ENCODE results near the gene ITGB8.

ITGB8 gene

DNA sequence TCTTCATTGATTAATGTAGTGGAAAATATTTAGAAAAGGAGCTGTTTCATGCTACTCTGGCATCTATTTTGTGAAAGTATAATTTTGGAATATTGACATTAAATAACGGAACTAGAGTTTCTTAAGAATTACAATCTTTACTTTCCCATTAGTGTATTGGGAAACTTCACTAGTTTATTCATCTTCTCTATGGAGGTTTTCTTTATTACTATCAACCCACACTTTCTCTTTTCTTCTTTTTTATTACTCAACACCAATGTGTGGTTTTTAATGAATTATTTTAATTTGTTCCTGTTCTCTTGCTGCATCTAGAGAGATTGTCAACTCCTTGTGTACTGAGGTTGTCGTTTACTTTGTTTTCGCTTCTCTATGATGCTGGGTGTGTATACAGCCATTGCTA is 20.4 kb upstream of the ITGB8 start:
- Histone ChIP-seq H3K4me1 (ENCODE audit: control insufficient read depth, low read depth, low read length) (peaks cover 23% of the 10 kb centered on the region), H3K27ac (ENCODE audit: low read length) (no peak overlapping the region), H3K36me3 (ENCODE audit: control insufficient read depth, low read depth, low read length) (no peaks in the 10 kb centered on the region), H3K4me3 (ENCODE audit: low read length) (no peak overlapping the region), H3K27me3 (ENCODE audit: control insufficient read depth, insufficient read depth, low read length) (no peaks in the 10 kb centered on the region), H3K9me3 (ENCODE audit: control insufficient read depth, low read depth, low read length) (no peaks in the 10 kb centered on the region), H3K9ac (ENCODE audit: low read length) (no peak overlapping the region)

DNA sequence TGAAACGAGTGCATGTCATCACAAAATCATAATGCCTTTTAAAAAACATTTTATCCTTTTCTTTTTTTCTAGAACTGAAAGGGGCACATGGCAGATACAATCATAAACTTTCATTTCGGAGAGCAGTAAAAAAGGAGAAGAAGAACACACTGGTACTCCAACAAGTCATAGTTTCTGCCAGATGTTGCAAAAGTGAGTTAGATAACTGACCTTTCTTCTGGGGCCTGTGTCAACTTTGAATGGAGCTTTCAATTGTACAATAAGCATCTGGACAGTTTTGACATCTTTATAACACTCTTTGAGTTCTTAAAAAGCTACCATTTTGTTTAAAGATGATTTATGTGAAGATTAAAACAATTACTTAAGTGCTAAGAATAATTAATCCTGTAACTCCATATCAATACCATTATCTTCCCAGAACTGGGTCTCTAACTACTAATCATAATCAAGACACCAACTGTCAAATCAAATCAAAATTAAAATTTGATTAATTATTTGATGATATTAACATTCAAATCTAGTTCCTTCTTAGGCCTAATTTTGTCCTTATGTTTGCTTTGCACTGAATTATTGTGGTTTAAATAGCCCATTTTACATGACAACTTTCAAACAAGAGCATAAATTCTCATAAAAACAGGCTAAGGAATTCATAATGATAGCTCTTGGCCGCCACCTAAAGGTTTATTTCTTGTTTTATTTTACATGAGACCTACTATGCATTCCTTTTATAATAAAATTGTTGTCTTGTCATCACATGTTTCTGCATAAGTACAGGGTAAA is 19.5 kb upstream of the ITGB8 start:
- peaks cover 22% of the 10 kb centered on the region for H3K4me1 ChIP-seq (ENCODE audit: control insufficient read depth, low read depth, low read length)
- H3K36me3 ChIP-seq (ENCODE audit: control insufficient read depth, low read depth, low read length) = no peaks in the 10 kb centered on the region
- no peaks in the 10 kb centered on the region for H3K9me3 ChIP-seq (ENCODE audit: control insufficient read depth, low read depth, low read length)
- no peak overlapping the region for H3K4me3 ChIP-seq (ENCODE audit: low read length)
- H3K9ac ChIP-seq (ENCODE audit: low read length) = no peak overlapping the region
- H3K27me3 ChIP-seq (ENCODE audit: control insufficient read depth, insufficient read depth, low read length) = no peaks in the 10 kb centered on the region
- H3K27ac ChIP-seq (ENCODE audit: low read length) = no peak overlapping the region

DNA sequence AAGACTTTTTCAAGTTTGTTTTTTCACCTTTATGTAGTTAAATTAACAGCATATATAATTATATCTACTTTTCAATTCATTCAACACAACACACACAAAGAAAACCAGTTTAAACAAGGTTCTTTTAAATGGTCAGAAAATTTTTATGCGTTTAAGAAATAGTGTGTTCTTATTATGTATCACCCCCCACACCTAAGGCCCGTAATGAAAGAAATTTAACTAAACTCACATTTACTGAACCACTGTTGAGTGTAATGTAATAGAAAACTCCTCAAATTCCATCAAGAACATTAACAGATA is 19.0 kb upstream of the ITGB8 start:
- Histone ChIP-seq H3K9me3 (ENCODE audit: control insufficient read depth, low read depth, low read length) (no peaks in the 10 kb centered on the region), H3K27ac (ENCODE audit: low read length) (no peak overlapping the region), H3K4me3 (ENCODE audit: low read length) (no peak overlapping the region), H3K27me3 (ENCODE audit: control insufficient read depth, insufficient read depth, low read length) (no peaks in the 10 kb centered on the region), H3K36me3 (ENCODE audit: control insufficient read depth, low read depth, low read length) (no peaks in the 10 kb centered on the region), H3K9ac (ENCODE audit: low read length) (no peak overlapping the region), H3K4me1 (ENCODE audit: control insufficient read depth, low read depth, low read length) (peaks cover 17% of the 10 kb centered on the region)

DNA sequence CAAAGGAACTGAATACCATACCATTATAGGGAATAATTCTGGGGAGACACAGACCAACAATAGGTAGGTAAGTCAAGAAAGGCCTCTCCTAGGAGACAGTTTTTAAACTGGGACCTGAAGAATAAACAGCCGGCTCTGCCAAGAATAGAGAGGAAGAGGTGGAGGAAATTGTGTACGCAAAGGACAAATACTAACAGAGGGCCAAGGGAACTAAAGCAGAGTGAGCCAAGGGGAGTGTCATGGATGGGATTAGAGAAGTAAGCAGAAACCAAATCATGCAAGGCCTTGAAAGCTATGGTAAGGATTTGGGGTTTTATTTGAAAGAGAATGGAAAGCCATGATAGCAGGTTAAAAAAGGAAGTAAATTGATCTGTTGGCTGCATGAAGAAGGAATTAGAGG is 18.1 kb upstream of the ITGB8 start:
- H3K27ac ChIP-seq (ENCODE audit: low read length) = no peak overlapping the region
- no peaks in the 10 kb centered on the region for H3K27me3 ChIP-seq (ENCODE audit: control insufficient read depth, insufficient read depth, low read length)
- no peaks in the 10 kb centered on the region for H3K9me3 ChIP-seq (ENCODE audit: control insufficient read depth, low read depth, low read length)
- H3K4me3 ChIP-seq (ENCODE audit: low read length) = no peak overlapping the region
- no peaks in the 10 kb centered on the region for H3K36me3 ChIP-seq (ENCODE audit: control insufficient read depth, low read depth, low read length)
- no peak overlapping the region for H3K9ac ChIP-seq (ENCODE audit: low read length)
- peaks cover 8% of the 10 kb centered on the region for H3K4me1 ChIP-seq (ENCODE audit: control insufficient read depth, low read depth, low read length)

- Histone ChIP-seq H3K4me3 (ENCODE audit: low read length) (no peak overlapping the region), H3K36me3 (ENCODE audit: control insufficient read depth, low read depth, low read length) (no peaks in the 10 kb centered on the region), H3K9ac (ENCODE audit: low read length) (no peak overlapping the region), H3K4me1 (ENCODE audit: control insufficient read depth, low read depth, low read length) (no peaks in the 10 kb centered on the region), H3K27me3 (ENCODE audit: control insufficient read depth, insufficient read depth, low read length) (no peaks in the 10 kb centered on the region), H3K27ac (ENCODE audit: low read length) (no peak overlapping the region), H3K9me3 (ENCODE audit: control insufficient read depth, low read depth, low read length) (no peaks in the 10 kb centered on the region)
Observed at GRCh38 chr7:20313626-20314025, 17.1 kb upstream of the ITGB8 start.

GRCh38 chr7:20314198-20314597 is 16.5 kb upstream of the ITGB8 start:
- Histone ChIP-seq H3K36me3 (ENCODE audit: control insufficient read depth, low read depth, low read length) (no peaks in the 10 kb centered on the region), H3K27me3 (ENCODE audit: control insufficient read depth, insufficient read depth, low read length) (no peaks in the 10 kb centered on the region), H3K27ac (ENCODE audit: low read length) (no peak overlapping the region), H3K9ac (ENCODE audit: low read length) (no peak overlapping the region), H3K4me3 (ENCODE audit: low read length) (no peak overlapping the region), H3K4me1 (ENCODE audit: control insufficient read depth, low read depth, low read length) (no peaks in the 10 kb centered on the region), H3K9me3 (ENCODE audit: control insufficient read depth, low read depth, low read length) (no peaks in the 10 kb centered on the region)

- Histone ChIP-seq H3K36me3 (ENCODE audit: control insufficient read depth, low read depth, low read length) (no peaks in the 10 kb centered on the region), H3K27me3 (ENCODE audit: control insufficient read depth, insufficient read depth, low read length) (no peaks in the 10 kb centered on the region), H3K4me1 (ENCODE audit: control insufficient read depth, low read depth, low read length) (no peaks in the 10 kb centered on the region), H3K27ac (ENCODE audit: low read length) (no peak overlapping the region), H3K4me3 (ENCODE audit: low read length) (no peak overlapping the region), H3K9me3 (ENCODE audit: control insufficient read depth, low read depth, low read length) (no peaks in the 10 kb centered on the region), H3K9ac (ENCODE audit: low read length) (no peak overlapping the region)
Observed at GRCh38 chr7:20316706-20317105, 14.0 kb upstream of the ITGB8 start.

GRCh38 chr7:20317413-20317812 is 13.3 kb upstream of the ITGB8 start:
- Histone ChIP-seq H3K27ac (ENCODE audit: low read length) (no peak overlapping the region), H3K27me3 (ENCODE audit: control insufficient read depth, insufficient read depth, low read length) (no peaks in the 10 kb centered on the region), H3K36me3 (ENCODE audit: control insufficient read depth, low read depth, low read length) (no peaks in the 10 kb centered on the region), H3K4me3 (ENCODE audit: low read length) (no peak overlapping the region), H3K9ac (ENCODE audit: low read length) (no peak overlapping the region), H3K9me3 (ENCODE audit: control insufficient read depth, low read depth, low read length) (no peaks in the 10 kb centered on the region), H3K4me1 (ENCODE audit: control insufficient read depth, low read depth, low read length) (no peaks in the 10 kb centered on the region)

- no peaks in the 10 kb centered on the region for H3K27me3 ChIP-seq (ENCODE audit: control insufficient read depth, insufficient read depth, low read length)
- H3K4me3 ChIP-seq (ENCODE audit: low read length) = no peak overlapping the region
- H3K27ac ChIP-seq (ENCODE audit: low read length) = no peak overlapping the region
- no peaks in the 10 kb centered on the region for H3K9me3 ChIP-seq (ENCODE audit: control insufficient read depth, low read depth, low read length)
- H3K4me1 ChIP-seq (ENCODE audit: control insufficient read depth, low read depth, low read length) = no peaks in the 10 kb centered on the region
- no peak overlapping the region for H3K9ac ChIP-seq (ENCODE audit: low read length)
- no peaks in the 10 kb centered on the region for H3K36me3 ChIP-seq (ENCODE audit: control insufficient read depth, low read depth, low read length)
Observed at GRCh38 chr7:20318933-20319332, 11.8 kb upstream of the ITGB8 start.

- no peaks in the 10 kb centered on the region for H3K27me3 ChIP-seq (ENCODE audit: control insufficient read depth, insufficient read depth, low read length)
- no peaks in the 10 kb centered on the region for H3K4me1 ChIP-seq (ENCODE audit: control insufficient read depth, low read depth, low read length)
- H3K27ac ChIP-seq (ENCODE audit: low read length) = no peak overlapping the region
- H3K4me3 ChIP-seq (ENCODE audit: low read length) = no peak overlapping the region
- no peaks in the 10 kb centered on the region for H3K36me3 ChIP-seq (ENCODE audit: control insufficient read depth, low read depth, low read length)
- no peak overlapping the region for H3K9ac ChIP-seq (ENCODE audit: low read length)
- H3K9me3 ChIP-seq (ENCODE audit: control insufficient read depth, low read depth, low read length) = no peaks in the 10 kb centered on the region
Observed at GRCh38 chr7:20320322-20320721, 10.4 kb upstream of the ITGB8 start.

DNA sequence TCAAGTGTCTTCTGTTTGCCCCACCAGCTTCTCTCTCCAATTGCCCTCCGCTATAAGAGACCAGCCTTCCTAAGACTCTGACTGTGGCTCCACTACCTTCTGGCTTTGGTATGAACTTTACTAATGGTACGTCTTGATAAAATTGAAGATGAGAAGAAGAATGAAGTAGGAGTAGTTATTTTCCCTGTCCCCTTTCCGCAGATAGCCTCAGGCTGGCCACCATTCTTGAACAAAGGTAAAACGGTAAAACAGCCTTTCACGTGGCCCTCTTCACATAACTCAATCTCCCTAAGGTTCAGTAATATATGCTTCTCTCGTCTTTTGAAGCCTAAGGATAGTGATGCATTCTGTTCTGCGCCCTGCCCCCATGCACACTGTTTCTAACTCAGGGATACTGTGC is 9.9 kb upstream of the ITGB8 start:
- Histone ChIP-seq H3K36me3 (ENCODE audit: control insufficient read depth, low read depth, low read length) (no peaks in the 10 kb centered on the region), H3K27me3 (ENCODE audit: control insufficient read depth, insufficient read depth, low read length) (no peaks in the 10 kb centered on the region), H3K27ac (ENCODE audit: low read length) (no peak overlapping the region), H3K4me1 (ENCODE audit: control insufficient read depth, low read depth, low read length) (no peaks in the 10 kb centered on the region), H3K9me3 (ENCODE audit: control insufficient read depth, low read depth, low read length) (no peaks in the 10 kb centered on the region), H3K4me3 (ENCODE audit: low read length) (no peak overlapping the region), H3K9ac (ENCODE audit: low read length) (no peak overlapping the region)

DNA sequence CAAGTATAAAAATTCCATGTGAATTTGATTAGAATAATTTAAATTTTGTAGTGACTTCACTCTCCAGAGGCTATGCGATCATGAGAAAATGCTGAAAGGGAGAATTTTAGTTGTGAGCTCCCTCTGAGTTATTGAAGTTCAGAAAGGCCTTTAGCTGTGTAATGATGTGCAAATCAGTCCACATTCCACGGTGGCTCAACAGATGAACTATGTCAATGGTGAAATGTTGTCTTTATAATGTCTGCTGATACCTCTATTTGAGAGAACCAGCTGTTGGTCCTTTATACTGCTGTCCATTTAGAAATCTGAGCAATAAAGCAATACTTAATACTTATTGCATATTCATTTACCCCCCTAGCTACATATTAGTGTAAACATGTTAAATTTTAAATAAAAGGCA is 7.1 kb upstream of the ITGB8 start:
- Histone ChIP-seq H3K27me3 (ENCODE audit: control insufficient read depth, insufficient read depth, low read length) (no peaks in the 10 kb centered on the region), H3K9me3 (ENCODE audit: control insufficient read depth, low read depth, low read length) (no peaks in the 10 kb centered on the region)

More for the DNA sequence above, 7.1 kb upstream of the ITGB8 start:
- Histone ChIP-seq H3K9ac (ENCODE audit: low read length) (no peak overlapping the region), H3K27ac (ENCODE audit: low read length) (no peak overlapping the region), H3K4me3 (ENCODE audit: low read length) (no peak overlapping the region), H3K36me3 (ENCODE audit: control insufficient read depth, low read depth, low read length) (no peaks in the 10 kb centered on the region), H3K4me1 (ENCODE audit: control insufficient read depth, low read depth, low read length) (peaks cover 1% of the 10 kb centered on the region)
